Activated CD8-positive, alpha-beta memory T cell treated with anti-CD3 and anti-CD28 coated beads for 1 hour (primary cell): Measurements from ENCODE around the gene OSBPL8.

ENCODE experiments used
- DNase-seq, 2 donors: peaks; one replicate each; pipeline ENCODE4 v3.0.0-alpha.2; 2020; ENCODE audit warnings: low read depth in 1 of 2; ENCODE audit errors: extremely low read depth in 1 of 2

Gene OSBPL8

GRCh38 chr12:76555797-76556196 is 3.8 kb downstream of the OSBPL8 start:
- no peak for DNase-seq

GRCh38 chr12:76555231-76555767 is 4.3 kb downstream of the OSBPL8 start:
- no peak for DNase-seq

GRCh38 chr12:76554405-76555230 is 5.0 kb downstream of the OSBPL8 start:
- DNase-seq: no peak

DNA sequence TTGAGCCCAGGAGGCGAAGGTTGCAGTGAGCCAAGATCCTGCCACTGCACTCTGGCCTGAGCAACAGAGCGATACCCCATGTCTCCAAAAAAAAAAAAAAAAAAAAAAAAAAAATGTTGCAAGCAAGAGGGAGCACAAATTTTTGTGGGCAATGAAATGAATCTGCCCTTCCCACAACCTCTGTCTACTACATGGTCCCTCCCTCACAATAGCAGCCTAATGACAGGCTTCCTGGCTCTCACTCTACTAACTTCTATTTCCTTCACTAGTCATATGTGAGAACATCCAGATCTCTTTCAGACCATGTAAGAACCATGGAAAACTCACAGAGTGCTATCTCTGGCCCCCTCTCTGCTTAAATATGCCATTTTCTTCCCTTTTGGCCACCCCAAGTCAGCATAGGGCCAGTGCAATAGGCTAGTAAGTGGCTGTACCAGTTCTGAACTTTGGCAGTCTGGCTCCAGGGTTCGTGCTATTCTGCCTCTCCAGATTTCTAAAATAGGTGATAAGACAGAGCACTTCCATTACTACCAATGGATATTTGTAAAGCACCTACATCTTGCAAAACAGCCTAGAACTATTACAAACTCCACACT is 7.1 kb downstream of the OSBPL8 start:
- DNase-seq: no peak

GRCh38 chr12:76551482-76551888 is 8.1 kb downstream of the OSBPL8 start:
- no peak for DNase-seq

- no peak for DNase-seq
Measured at GRCh38 chr12:76549131-76549530, 10.4 kb downstream of the OSBPL8 start.

GRCh38 chr12:76548222-76548837 is 11.2 kb downstream of the OSBPL8 start:
- DNase-seq: no peak

DNA sequence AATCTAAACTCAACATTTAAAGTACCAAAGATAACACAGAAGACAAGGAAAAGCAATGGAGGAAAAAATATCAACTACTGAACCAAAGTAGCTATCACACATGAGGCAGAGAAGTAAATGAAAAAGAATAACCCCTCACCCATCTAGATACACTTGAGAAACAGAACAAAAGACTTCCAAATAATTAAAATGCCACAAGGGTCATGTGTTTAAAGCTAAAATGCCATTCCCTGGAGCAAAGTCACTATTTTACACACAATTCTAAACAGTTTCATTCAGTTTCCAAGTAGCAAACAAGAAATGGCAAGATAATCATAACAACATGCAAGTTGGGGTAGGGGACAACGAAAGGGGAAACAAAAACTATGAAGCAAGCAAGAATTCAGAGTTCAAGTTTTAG is 12.0 kb downstream of the OSBPL8 start:
- no peak for DNase-seq

DNA sequence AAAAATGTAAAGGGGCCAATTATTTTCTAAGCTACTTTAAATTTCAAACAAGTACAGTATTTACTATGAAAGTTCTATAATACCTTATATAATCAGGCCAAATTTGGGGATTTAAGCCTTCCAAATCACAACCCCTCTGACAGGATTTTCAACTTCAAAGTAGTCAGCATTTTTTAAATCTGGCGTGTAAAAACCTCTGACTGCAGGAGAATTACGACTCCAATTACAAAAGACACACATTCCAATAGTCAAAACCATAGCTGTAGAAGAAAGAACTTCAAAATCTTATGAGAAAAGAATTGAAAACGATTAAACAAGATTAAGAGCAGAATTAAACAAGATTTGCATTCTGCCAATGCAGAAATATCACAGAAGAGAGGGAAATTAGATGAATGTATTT is 12.7 kb downstream of the OSBPL8 start:
- no peak for DNase-seq

DNA sequence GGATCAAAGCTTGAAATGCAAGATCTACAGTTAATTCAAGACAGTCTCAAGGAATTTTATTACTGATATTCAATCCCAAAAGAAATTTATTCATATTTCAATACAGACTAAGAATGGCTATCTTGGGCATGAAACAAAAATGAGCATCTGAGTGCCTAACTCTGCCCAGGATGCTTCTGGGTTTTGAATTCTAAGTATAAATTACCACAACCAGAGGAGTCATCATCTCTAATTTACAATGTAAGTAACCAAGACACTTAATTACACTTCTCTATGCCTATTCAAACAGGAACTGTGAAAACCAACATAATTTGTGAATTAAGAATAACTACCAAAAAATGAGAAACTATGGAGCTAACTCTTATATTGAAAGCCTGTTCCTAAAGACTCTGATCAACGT is 14.1 kb downstream of the OSBPL8 start:
- DNase-seq: no peak

DNA sequence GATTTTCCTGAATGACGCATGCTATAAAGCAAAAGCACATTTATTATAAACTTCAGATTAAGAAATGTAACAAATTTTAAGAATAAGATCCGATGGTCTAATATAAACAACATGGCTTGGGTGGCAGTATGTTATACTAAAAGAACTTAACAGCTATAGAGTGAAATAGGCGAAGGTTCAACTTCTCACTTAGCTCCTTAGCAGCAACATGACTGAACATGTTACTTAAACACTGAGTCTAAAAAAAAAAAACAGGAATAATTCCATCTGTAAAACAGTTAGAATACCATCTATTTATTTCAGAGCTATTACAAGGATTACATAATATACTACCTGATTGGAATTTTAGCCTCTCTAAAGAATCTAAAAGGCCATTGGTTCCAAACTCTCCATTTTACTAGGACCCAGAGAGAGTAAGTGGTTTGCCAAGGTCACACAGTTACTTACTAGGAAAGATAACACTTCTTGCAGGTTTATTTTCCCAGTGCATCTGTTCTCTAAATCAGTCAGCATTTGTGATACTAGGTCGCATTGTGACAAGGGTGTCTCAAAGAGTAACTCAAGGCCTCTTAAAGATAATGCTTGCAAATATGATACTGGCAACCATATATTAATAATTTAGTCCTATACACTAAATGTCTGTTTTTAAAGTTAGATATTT is 14.8 kb downstream of the OSBPL8 start:
- DNase-seq: no peak

- DNase-seq: no peak
Measured at GRCh38 chr12:76543813-76544347, 15.7 kb downstream of the OSBPL8 start.

DNA sequence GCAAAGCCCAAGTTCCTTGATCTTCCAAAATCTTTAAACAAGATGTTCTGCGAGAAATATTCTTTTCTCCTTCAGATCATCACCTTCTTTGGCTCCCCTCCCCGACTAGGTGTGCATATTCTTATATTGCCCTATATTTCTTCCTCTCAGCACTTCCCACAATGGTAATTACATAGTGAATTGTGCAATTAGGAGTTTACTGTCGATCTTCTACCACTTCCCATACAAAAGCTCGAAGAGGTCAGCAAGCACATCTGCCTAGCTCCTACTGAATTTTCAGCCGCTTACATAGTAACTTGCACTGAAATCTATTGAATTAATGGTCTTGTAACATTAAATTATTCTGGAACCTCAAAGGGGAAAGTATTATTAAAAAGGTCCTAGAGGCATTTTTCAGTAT is 16.7 kb downstream of the OSBPL8 start:
- DNase-seq: no peak

DNA sequence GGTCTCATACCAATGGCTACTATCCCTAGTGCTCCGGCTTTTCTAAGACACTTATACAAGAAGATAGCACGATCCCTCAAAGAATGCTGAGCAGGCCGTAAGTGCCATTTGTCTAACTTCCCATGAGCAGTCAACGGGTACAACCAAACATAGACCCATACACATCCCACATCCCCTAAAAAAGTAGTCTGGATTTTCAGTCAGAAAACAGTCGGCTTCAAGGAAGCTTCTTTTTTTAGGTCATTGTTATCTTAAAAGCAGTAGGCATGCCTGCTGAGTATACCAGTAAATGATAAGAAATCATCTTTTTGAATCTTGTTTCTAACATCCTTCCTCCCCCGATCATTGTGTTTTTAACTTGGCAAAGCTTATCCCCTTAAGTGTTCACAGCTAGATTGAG is 19.8 kb downstream of the OSBPL8 start:
- DNase-seq: no peak

DNA sequence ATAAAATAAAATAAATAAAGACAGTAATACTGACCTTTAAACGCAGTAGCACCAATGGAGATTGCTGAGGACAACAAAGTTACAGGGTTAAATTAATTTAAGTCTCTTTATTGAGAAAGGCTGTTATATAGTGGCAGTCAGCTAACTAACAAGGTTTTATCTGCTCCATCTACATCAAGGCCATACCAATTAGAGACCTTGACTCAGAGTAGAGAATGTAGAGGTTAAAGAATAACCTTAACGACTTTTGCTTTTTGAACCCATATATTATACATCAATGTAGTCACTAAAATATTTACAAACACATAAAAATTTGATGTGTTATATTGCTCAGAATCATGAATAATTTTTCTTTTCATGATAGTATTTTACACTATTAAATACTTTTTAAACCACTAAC is 21.6 kb downstream of the OSBPL8 start:
- no peak for DNase-seq

DNA sequence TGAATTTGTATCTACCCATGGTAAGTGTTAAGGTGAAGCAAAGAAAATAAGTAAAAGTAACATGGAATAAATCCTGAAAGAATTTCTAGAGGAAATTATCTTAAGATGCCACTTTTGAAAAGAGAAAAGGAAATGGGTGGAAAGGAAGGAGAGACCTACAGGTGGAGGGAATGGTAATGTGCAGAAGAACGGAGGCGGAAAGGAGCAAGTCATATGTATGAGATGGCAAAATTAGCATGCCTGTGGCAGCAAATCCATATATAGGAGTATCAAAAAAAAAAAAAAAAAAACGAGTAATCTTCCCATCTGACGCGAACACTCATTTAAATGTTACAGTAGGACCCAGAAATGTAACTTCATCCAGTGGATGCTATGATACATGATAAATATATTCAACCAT is 23.0 kb downstream of the OSBPL8 start:
- DNase-seq: no peak

DNA sequence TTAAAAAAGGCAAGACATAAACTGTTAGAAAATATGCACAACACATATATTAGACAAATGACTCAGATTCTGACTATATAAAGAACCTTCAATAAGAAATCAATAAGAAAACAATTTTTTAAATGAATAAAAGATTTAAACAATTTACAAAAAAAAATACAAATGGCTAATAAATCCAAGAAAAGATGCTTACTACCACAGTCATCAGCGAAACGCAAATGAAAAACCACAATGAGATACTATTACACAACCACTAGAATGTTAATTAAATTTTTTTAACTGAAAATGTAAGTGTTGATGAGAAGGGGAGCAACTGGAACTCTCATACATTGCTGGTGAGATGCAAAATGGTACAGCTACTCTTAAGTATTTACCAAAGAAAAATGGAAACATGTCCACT is 24.4 kb downstream of the OSBPL8 start:
- no peak for DNase-seq

DNA sequence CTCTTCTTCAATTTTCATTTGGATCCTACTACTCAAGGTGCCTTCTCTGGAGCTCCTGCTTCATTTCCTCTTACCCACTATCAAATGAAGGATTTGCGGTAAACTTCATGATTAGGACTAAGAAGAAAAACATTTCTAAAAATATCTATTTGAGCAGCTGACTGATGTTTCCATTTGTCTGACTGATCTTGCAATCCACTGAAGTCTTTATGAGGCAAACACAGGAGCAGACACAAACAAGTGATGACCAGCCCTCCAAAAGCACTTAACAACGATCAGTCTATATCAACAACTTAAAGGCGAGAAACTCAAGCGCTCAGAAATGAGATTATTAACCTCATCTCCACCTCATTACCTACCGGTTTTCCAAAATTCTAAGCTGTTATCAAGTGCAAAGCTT is 26.2 kb downstream of the OSBPL8 start:
- DNase-seq: no peak

- no peak for DNase-seq
Measured at GRCh38 chr12:76532520-76532919, 27.1 kb downstream of the OSBPL8 start.

DNA sequence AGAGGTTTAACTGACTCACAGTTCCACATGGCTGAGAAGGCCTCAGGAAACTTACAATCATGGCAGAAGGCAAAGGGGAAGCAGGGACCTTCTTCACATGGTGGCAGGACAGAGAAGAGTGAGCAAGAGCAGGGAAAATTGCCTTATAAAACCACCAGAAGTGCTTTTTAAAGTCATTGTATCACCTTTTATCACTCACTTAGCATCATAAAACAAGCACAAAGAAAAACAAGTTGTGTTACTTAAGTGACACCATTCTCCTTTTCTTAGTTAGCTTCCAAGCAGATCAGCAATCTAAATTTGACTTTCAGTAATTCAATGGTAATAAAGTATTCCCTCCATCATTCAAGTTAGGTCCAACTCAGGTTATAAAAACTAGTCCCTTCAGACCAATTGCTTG is 28.5 kb downstream of the OSBPL8 start:
- DNase-seq: no peak

DNA sequence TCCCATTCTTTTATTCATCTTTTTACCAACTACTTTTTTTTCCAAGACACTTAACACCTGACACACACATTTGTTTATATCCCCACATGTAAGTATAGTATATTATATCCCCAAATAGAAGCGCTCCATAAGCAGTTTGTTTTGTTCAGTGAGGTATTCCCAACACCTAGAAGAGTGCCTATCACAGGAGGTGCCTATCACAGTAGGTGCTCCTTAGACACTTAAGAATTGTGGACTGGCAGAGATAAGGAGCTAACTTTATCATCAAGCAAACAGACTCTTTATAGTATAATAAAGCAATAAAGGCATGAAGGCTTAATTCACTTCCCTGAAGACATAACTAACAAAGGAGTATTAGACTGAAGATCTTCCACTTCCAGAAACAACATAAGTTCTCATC is 29.1 kb downstream of the OSBPL8 start:
- no peak for DNase-seq
